ENCODE results near the gene KLF3. TPM values are rescaled to one million over a fixed set of nuclear protein-coding genes. Genes with fewer than 3 reads are reported as not detected.
A peak's percentile ranks its signal among the peaks of the same experiment; 100 is the strongest.

The KLF3 gene
- total RNA-seq, 6 experiments from 2014 or later, result 21.3 to 37.6 (median 26.8) TPM

DNA sequence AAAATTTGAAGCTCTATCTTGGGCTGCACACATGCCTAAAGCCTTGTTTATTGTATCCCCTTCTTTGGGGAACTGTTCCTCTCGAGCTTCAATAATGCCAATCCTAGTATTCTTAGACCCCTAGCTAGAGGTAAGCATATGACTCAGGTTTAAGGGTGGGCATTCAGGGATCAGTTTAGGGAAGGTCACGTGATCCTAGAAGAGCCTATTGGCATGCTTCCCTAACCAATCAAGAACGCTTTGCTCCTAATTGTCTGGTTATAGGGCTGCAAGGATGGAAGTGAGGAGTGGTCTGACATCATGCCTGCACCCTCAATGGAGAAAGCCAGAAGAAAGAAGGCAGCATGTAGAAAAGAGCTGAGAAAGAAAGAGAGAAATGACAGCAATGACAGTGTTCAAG, 71.9 kb downstream of the KLF3 start:
- WGBS (ENCODE audit: insufficient coverage, low coverage, low lambda C conversion rate, missing lambda C conversion rate), result 86% methylated on average over 3 of the region's 3 CpGs
- H3K27ac ChIP-seq, result no peak overlapping the region
- no peak overlapping the region for H3K4me3 ChIP-seq

DNA sequence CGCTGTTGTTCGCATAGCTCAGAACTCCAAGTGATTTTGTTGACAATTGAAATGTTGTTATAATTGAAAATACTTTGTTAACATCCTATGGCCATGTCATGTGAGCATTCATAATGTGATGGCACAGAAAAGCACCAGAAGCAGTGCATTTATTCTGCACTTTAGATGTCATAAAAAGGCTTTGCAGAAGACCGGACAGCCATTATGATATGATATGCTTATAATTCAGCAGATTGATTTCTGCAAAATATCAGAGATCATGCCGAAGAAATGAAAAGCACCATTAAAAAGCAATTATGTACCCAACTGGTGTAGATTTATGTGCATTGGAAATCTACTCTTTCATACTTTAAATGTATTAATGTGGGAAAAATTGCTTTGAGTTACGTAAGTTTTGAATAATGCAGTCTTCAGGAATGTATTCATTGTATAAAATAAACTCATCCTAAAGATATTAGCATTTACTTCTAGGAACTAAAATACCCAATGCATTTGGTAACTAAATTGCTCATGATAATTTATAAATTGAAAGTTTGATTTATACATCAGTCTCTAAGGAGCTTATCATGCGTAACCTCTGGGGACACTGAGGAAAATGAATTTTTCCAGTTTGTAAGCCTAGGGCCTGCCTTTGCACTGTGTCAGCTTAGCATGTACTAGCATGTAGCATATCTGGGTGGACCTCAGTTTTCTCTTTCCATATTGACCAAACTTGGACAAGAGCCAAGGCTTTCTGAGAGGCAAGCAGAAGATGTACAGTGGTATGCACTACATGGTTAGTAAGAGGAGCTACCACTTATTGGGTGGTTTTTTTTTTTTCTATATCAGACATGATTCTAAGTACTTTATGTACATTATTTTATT, 75.2 kb downstream of the KLF3 start:
- ATAC-seq (no peak), DNase-seq (no peak)
- intact Hi-C loops (cut with DNase I), result loop anchor here in 1 of 2 donors (10.0 kb wide), 2 partner anchors 534 to 684 kb away; no protein-coding TSS in a partner anchor
- WGBS (ENCODE audit: insufficient coverage, low coverage, low lambda C conversion rate, missing lambda C conversion rate), result 95% methylated on average over 6 of the region's 6 CpGs
- TF ChIP-seq POLR2A (IDR thresholded peaks at IDR 0.05), result no peak
- TF ChIP-seq, protein P1, sequence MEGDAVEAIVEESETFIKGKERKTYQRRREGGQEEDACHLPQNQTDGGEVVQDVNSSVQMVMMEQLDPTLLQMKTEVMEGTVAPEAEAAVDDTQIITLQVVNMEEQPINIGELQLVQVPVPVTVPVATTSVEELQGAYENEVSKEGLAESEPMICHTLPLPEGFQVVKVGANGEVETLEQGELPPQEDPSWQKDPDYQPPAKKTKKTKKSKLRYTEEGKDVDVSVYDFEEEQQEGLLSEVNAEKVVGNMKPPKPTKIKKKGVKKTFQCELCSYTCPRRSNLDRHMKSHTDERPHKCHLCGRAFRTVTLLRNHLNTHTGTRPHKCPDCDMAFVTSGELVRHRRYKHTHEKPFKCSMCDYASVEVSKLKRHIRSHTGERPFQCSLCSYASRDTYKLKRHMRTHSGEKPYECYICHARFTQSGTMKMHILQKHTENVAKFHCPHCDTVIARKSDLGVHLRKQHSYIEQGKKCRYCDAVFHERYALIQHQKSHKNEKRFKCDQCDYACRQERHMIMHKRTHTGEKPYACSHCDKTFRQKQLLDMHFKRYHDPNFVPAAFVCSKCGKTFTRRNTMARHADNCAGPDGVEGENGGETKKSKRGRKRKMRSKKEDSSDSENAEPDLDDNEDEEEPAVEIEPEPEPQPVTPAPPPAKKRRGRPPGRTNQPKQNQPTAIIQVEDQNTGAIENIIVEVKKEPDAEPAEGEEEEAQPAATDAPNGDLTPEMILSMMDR (IDR thresholded peaks at IDR 0.05), result no peak
- H3K27me3 ChIP-seq, result no peaks in the 10 kb centered on the region
- no peaks in the 10 kb centered on the region for H3K4me1 ChIP-seq
- no peak overlapping the region for H3K27ac ChIP-seq
- no peaks in the 10 kb centered on the region for H3K36me3 ChIP-seq
- no peaks in the 10 kb centered on the region for H3K9me3 ChIP-seq
- H3K4me3 ChIP-seq, result no peak overlapping the region

More for the DNA sequence above, 71.9 kb downstream of the KLF3 start:
- Histone ChIP-seq H3K36me3 (no peaks in the 10 kb centered on the region), H3K9me3 (no peaks in the 10 kb centered on the region), H3K27me3 (no peaks in the 10 kb centered on the region), H3K4me1 (no peaks in the 10 kb centered on the region)
- TF ChIP-seq, protein P1 (IDR thresholded peaks at IDR 0.05), result no peak
- no peak for TF ChIP-seq POLR2A (IDR thresholded peaks at IDR 0.05)
- intact Hi-C loops (cut with DNase I), result loop anchor here in 1 of 2 donors (10.0 kb wide), 2 partner anchors 531 to 681 kb away; no protein-coding TSS in a partner anchor
- no peak for ATAC-seq
- DNase-seq, result no peak

DNA sequence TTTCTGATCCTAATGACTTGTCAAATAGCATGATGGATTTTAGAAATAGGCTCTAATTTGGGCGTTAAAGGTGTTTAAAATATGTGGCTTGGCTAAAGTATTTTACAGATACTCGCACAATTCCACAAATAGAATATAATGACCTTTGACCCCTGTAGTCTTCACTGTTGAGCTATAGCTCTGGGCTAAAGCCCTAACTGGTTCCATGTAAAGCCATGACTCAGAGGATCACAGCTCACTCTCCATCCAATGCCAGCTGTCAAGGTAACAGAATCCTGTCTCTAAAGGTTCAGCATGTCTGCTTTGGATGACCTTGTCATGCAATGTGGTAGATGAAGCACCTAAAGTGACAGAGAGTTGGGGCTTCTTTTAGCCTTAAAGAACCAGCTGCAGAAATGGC, 76.3 kb downstream of the KLF3 start:
- H3K9me3 ChIP-seq, result no peaks in the 10 kb centered on the region
- no peak overlapping the region for H3K27ac ChIP-seq
- no peak for DNase-seq
- no peaks in the 10 kb centered on the region for H3K36me3 ChIP-seq
- 80% methylated on average over 2 of the region's 2 CpGs for WGBS (ENCODE audit: insufficient coverage, low coverage, low lambda C conversion rate, missing lambda C conversion rate)
- no peak overlapping the region for H3K4me3 ChIP-seq
- H3K4me1 ChIP-seq, result no peaks in the 10 kb centered on the region
- TF ChIP-seq, protein P1 (IDR thresholded peaks at IDR 0.05), result no peak
- no peak for TF ChIP-seq POLR2A (IDR thresholded peaks at IDR 0.05)
- no peak for ATAC-seq
- intact Hi-C loops (cut with DNase I), result no loop called here
- no peaks in the 10 kb centered on the region for H3K27me3 ChIP-seq

DNA sequence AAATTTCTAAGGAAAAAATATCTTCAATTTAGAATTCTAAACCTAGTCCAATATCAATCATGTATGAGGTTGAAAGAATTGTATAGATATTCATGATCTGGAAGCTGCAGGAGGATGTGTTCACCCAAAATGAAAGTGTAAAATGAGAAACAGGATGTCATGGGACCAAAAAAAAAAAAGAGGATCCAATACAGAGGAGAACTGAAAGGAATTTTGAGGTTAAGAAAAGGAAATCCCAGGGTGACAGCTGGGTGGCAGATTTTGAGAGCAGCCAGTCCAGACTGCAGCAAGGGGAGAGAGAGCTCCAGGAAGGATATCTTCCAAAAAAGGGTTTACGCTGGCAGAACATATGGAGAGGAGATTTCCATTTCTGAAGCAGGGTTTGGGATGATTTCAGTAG, 79.9 kb downstream of the KLF3 start:
- DNase-seq, result no peak
- Histone ChIP-seq H3K27ac (no peak overlapping the region), H3K4me1 (no peaks in the 10 kb centered on the region), H3K4me3 (peak overlapping the region in 2 of 3 donors; percentile 1 to 5), H3K9me3 (no peaks in the 10 kb centered on the region), H3K27me3 (no peaks in the 10 kb centered on the region), H3K36me3 (no peaks in the 10 kb centered on the region)
- TF ChIP-seq, protein P1 (IDR thresholded peaks at IDR 0.05), result no peak
- TF ChIP-seq POLR2A (IDR thresholded peaks at IDR 0.05), result no peak
- peak; percentile 50 to 75 (median 64) for ATAC-seq
- intact Hi-C loops (cut with DNase I), result no loop called here
- 50% methylated on average over 1 of the region's 1 CpG for WGBS (ENCODE audit: insufficient coverage, low coverage, low lambda C conversion rate, missing lambda C conversion rate)

All from right lobe of liver (tissue), 6 donors.